HepG2 (cell line): Measurements from ENCODE around the gene TM9SF3. TPM values are rescaled to one million over a fixed set of nuclear protein-coding genes. Genes with fewer than 3 reads are reported as not detected.

Experiments used
- ATF7 ChIP-seq, 2 experiments: fragments of 450-650 bp in 1 of 2; sonication (generic) in 1 of 2; formaldehyde crosslinking in 1 of 2; IDR thresholded peaks; 2 replicates each; pipeline versions ENCODE4 v1.4.0 to v1.6.1; 2016 to 2020; ENCODE audit warnings: antibody characterized with exemption in 1 of 2, mild to moderate bottlenecking in 1 of 2, missing genetic modification reagents in 1 of 2
- CREM ChIP-seq, 2 experiments: sonication (generic) in 1 of 2; formaldehyde crosslinking in 1 of 2; IDR thresholded peaks; 2 replicates each; pipeline versions ENCODE4 v1.4.0 to v1.6.1; 2016 to 2020; ENCODE audit warnings: antibody characterized with exemption in 1 of 2, mild to moderate bottlenecking in 1 of 2, missing genetic modification reagents in 1 of 2
- EED ChIP-seq: sonication (generic); formaldehyde crosslinking; IDR thresholded peaks from 2 replicates; pipeline ENCODE4 v1.5.0; 2020; ENCODE audit warnings: mild to moderate bottlenecking, missing genetic modification reagents
- FOXA3 ChIP-seq: IDR thresholded peaks from 2 replicates; pipeline ENCODE4 v1.6.1; 2016; ENCODE audit warnings: missing genetic modification reagents, missing compliant biosample characterization
- FOXP1 ChIP-seq, 2 experiments: fragments of 450-650 bp in 1 of 2; IDR thresholded peaks; 2 replicates each; pipeline ENCODE4 v1.6.1; 2017 to 2018; ENCODE audit warnings: antibody characterized with exemption in 1 of 2
- GFI1 ChIP-seq: sonication (generic); formaldehyde crosslinking; IDR thresholded peaks from 2 replicates; pipeline ENCODE4 v1.5.0; 2020; ENCODE audit warnings: missing genetic modification reagents, mild to moderate bottlenecking, borderline replicate concordance
- GPN1 ChIP-seq: sonication (generic); formaldehyde crosslinking; IDR thresholded peaks from 2 replicates; pipeline ENCODE4 v1.5.1; 2020; ENCODE audit warnings: missing genetic modification reagents, borderline replicate concordance
- HDAC1 ChIP-seq: sonication (generic); formaldehyde crosslinking; IDR thresholded peaks from 2 replicates; pipeline ENCODE4 v1.5.1; 2020; ENCODE audit warnings: mild to moderate bottlenecking, missing genetic modification reagents
- HNF4A ChIP-seq: sonication (generic); formaldehyde crosslinking; IDR thresholded peaks from 2 replicates; pipeline ENCODE4 v1.4.0; 2020; ENCODE audit warnings: missing genetic modification reagents
- JUNB ChIP-seq: sonication (generic); formaldehyde crosslinking; IDR thresholded peaks from 2 replicates; pipeline ENCODE4 v1.8.0; 2022; ENCODE audit warnings: missing genetic modification reagents, mild to moderate bottlenecking, borderline replicate concordance
- KAT8 ChIP-seq: IDR thresholded peaks from 2 replicates; pipeline ENCODE4 v1.6.1; 2016; ENCODE audit warnings: missing genetic modification reagents, missing compliant biosample characterization
- NR2F1 ChIP-seq, 2 experiments: fragments of 450-650 bp in 1 of 2; formaldehyde crosslinking in 1 of 2; IDR thresholded peaks; 2 replicates each; pipeline versions ENCODE4 v1.5.0 to v1.6.1; 2016 to 2020; ENCODE audit warnings: mild to moderate bottlenecking in 1 of 2, missing compliant biosample characterization in 1 of 2, missing genetic modification reagents in 1 of 2, moderate library complexity in 1 of 2
- RXRB ChIP-seq: IDR thresholded peaks from 2 replicates; pipeline ENCODE4 v1.6.1; 2016; ENCODE audit warnings: borderline replicate concordance, missing genetic modification reagents, missing compliant biosample characterization
- SOX5 ChIP-seq: IDR thresholded peaks from 2 replicates; pipeline ENCODE4 v1.6.1; 2016; ENCODE audit warnings: borderline replicate concordance
- TCF7 ChIP-seq: sonication (generic); IDR thresholded peaks from 2 replicates; pipeline ENCODE4 v1.6.1; 2016; ENCODE audit warnings: antibody characterized with exemption, low read depth
- TFAP4 ChIP-seq: sonication (generic); IDR thresholded peaks from 2 replicates; pipeline ENCODE4 v1.6.1; 2016; ENCODE audit warnings: low read depth, borderline replicate concordance
- U2AF2 ChIP-seq: fragments of 200-400 bp; formaldehyde crosslinking; IDR thresholded peaks from 2 replicates; pipeline ENCODE4 v1.6.1; 2017; ENCODE audit warnings: low read depth, mild to moderate bottlenecking, low read length
- ZFP62 ChIP-seq: sonication (generic); formaldehyde crosslinking; IDR thresholded peaks from 2 replicates; pipeline ENCODE4 v1.4.0; 2020; ENCODE audit warnings: missing genetic modification reagents
- ZNF30 ChIP-seq: sonication (generic); formaldehyde crosslinking; IDR thresholded peaks from 2 replicates; pipeline ENCODE4 v1.5.0; 2020; ENCODE audit warnings: mild to moderate bottlenecking, missing genetic modification reagents
- ZNF615 ChIP-seq: sonication (generic); formaldehyde crosslinking; IDR thresholded peaks from 2 replicates; pipeline ENCODE4 v1.5.0; 2020; ENCODE audit warnings: mild to moderate bottlenecking, missing genetic modification reagents, borderline replicate concordance
- polyA plus RNA-seq, 8 experiments: library from polyadenylated mRNA; depleted of rRNA in 3 of 8; stranded (reverse) in 7 of 8; unstranded in 1 of 8; fragments of >200 nt; fragmentation: Illumina TruSeq in 4 of 8; extraction: Trizol in 4 of 8; gene quantifications; 2 replicates each; pipeline versions ENCODE4 v1.2.1 to v1.2.3, GENCODE V29; 2011 to 2016; ENCODE audit warnings: low read depth in 4 of 8, missing spikeins in 1 of 8, mixed read lengths in 1 of 8; ENCODE audit not compliant: insufficient read depth in 1 of 8
- total RNA-seq, 5 experiments: library from RNA; depleted of rRNA; stranded (reverse); fragments of >200 nt; fragmentation: Illumina TruSeq; extraction: Trizol; gene quantifications; 2 replicates each; pipeline ENCODE4 v1.2.3, GENCODE V29; 2016; ENCODE audit warnings: low read depth in 1 of 5
- TF ChIP-seq, protein P1 (sequence below): IDR thresholded peaks from 2 replicates; pipeline ENCODE4 v1.4.0; 2020; ENCODE audit warnings: mild to moderate bottlenecking, missing genetic modification reagents

The TM9SF3 gene
- total and polyA plus RNA-seq, 2 of the 13 experiments (the other 11 are each of a cell fraction or from before 2014, with no cell fraction given): 43.8 to 120 TPM

- TF ChIP-seq ATF7 (IDR thresholded peaks at IDR 0.05): no peak
- no peak for TF ChIP-seq ATF7 (CRISPR knock-in tag; IDR thresholded peaks at IDR 0.05)
- 0 out of 2 replicates have a peak, but pooled peaks have one; percentile 37 for TF ChIP-seq KAT8 (CRISPR knock-in tag)
- TF ChIP-seq, protein P1, sequence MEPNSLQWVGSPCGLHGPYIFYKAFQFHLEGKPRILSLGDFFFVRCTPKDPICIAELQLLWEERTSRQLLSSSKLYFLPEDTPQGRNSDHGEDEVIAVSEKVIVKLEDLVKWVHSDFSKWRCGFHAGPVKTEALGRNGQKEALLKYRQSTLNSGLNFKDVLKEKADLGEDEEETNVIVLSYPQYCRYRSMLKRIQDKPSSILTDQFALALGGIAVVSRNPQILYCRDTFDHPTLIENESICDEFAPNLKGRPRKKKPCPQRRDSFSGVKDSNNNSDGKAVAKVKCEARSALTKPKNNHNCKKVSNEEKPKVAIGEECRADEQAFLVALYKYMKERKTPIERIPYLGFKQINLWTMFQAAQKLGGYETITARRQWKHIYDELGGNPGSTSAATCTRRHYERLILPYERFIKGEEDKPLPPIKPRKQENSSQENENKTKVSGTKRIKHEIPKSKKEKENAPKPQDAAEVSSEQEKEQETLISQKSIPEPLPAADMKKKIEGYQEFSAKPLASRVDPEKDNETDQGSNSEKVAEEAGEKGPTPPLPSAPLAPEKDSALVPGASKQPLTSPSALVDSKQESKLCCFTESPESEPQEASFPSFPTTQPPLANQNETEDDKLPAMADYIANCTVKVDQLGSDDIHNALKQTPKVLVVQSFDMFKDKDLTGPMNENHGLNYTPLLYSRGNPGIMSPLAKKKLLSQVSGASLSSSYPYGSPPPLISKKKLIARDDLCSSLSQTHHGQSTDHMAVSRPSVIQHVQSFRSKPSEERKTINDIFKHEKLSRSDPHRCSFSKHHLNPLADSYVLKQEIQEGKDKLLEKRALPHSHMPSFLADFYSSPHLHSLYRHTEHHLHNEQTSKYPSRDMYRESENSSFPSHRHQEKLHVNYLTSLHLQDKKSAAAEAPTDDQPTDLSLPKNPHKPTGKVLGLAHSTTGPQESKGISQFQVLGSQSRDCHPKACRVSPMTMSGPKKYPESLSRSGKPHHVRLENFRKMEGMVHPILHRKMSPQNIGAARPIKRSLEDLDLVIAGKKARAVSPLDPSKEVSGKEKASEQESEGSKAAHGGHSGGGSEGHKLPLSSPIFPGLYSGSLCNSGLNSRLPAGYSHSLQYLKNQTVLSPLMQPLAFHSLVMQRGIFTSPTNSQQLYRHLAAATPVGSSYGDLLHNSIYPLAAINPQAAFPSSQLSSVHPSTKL (CRISPR knock-in tag): peak; percentile 91
- no peak for TF ChIP-seq EED
- TF ChIP-seq NR2F1 (CRISPR knock-in tag; IDR thresholded peaks at IDR 0.05): peak; percentile 12 to 82; a peak in 3 of 4 replicates
- peak; percentile 65; the same call in 1 of the 2 replicates for TF ChIP-seq RXRB
- TF ChIP-seq U2AF2: 0 out of 2 replicates have a peak, but pooled peaks have one; percentile 75
- 0 out of 2 replicates have a peak, but pooled peaks have one; percentile 43 for TF ChIP-seq FOXP1 (IDR thresholded peaks at IDR 0.05)
- peak; percentile 83; the same call in 1 of the 2 replicates for TF ChIP-seq FOXP1 (CRISPR knock-in tag; IDR thresholded peaks at IDR 0.05)
- TF ChIP-seq CREM (IDR thresholded peaks at IDR 0.05): peak; percentile 77
- no peak for TF ChIP-seq CREM (CRISPR knock-in tag; IDR thresholded peaks at IDR 0.05)
- TF ChIP-seq GFI1 (CRISPR knock-in tag): peak; percentile 60; the same call in 1 of the 2 replicates
- no peak for TF ChIP-seq ZNF30 (CRISPR knock-in tag)
- peak; percentile 71; the same call in 1 of the 2 replicates for TF ChIP-seq ZNF615 (CRISPR knock-in tag)
- TF ChIP-seq HDAC1 (CRISPR knock-in tag): peak; percentile 37
- peak; percentile 72 for TF ChIP-seq HNF4A (CRISPR knock-in tag)
- TF ChIP-seq TCF7: peak; percentile 83
- no peak for TF ChIP-seq ZFP62 (CRISPR knock-in tag)
- TF ChIP-seq SOX5: peak; percentile 77; the same call in 1 of the 2 replicates
- no peak for TF ChIP-seq GPN1
- TF ChIP-seq FOXA3 (CRISPR knock-in tag): peak; percentile 90
- TF ChIP-seq JUNB (CRISPR knock-in tag): peak; percentile 15; the same call in 1 of the 2 replicates
- TF ChIP-seq TFAP4: peak; percentile 48; the same call in 1 of the 2 replicates
Observed at GRCh38 chr10:96596422-96597407, 9.9 kb upstream of the TM9SF3 start (continued).
